ENCODE results near the gene PITX1.

PITX1 gene

GRCh38 chr5:135051399-135051798 is 17.4 kb upstream of the PITX1 start:
- Histone ChIP-seq H3K9me3 (ENCODE audit: control extremely low read depth in 1 of 5, control insufficient read depth in 4 of 5, insufficient read depth in 2 of 5, low read depth in 1 of 5, low read length in 4 of 5) (no peaks in the 10 kb centered on the region), H3K4me1 (ENCODE audit: control extremely low read depth in 1 of 4, control insufficient read depth in 4 of 4, insufficient read depth in 4 of 4, low read length in 3 of 4) (peaks cover 2 to 13% (median 10%) of the 10 kb centered on the region in 4 experiments), H3K4me3 (ENCODE audit: control insufficient read depth in 1 of 7, extremely low read depth in 1 of 7, insufficient read depth in 4 of 7, low read depth in 2 of 7, low read length in 6 of 7) (no peak overlapping the region), H3K36me3 (ENCODE audit: control insufficient read depth in 4 of 4, insufficient read depth in 4 of 4, low read length in 3 of 4) (no peaks in the 10 kb centered on the region), H3K27me3 (replicated peaks in 2 of 5; ENCODE audit: control insufficient read depth in 4 of 5, insufficient read depth in 5 of 5, low read length in 4 of 5) (peaks cover 10 to 95% (median 48%) of the 10 kb centered on the region in 5 experiments), H3K27ac (ENCODE audit: insufficient read depth in 1 of 2, low read depth in 1 of 2, low read length in 2 of 2, poor library complexity in 1 of 2, severe bottlenecking in 2 of 2) (no peak overlapping the region)
- WGBS (ENCODE audit: insufficient coverage): 81% methylated on average over 2 of the region's 3 CpGs
- ChIA-PET CTCF (interaction anchor here (0.6 kb wide), 1 partner anchor 157 kb away, joined by 3 read pairs; no protein-coding TSS in a partner anchor), POLR2A (no interaction called here)
- DNase-seq: no peak

GRCh38 chr5:135050244-135050767 is 16.3 kb upstream of the PITX1 start:
- Histone ChIP-seq H3K27ac (ENCODE audit: insufficient read depth in 1 of 2, low read depth in 1 of 2, low read length in 2 of 2, poor library complexity in 1 of 2, severe bottlenecking in 2 of 2) (no peak overlapping the region), H3K9me3 (ENCODE audit: control extremely low read depth in 1 of 5, control insufficient read depth in 4 of 5, insufficient read depth in 2 of 5, low read depth in 1 of 5, low read length in 4 of 5) (no peaks in the 10 kb centered on the region), H3K4me3 (ENCODE audit: control insufficient read depth in 1 of 7, extremely low read depth in 1 of 7, insufficient read depth in 4 of 7, low read depth in 2 of 7, low read length in 6 of 7) (peak overlapping the region in 1 of 7 experiments; percentile 19), H3K27me3 (replicated peaks in 2 of 5; ENCODE audit: control insufficient read depth in 4 of 5, insufficient read depth in 5 of 5, low read length in 4 of 5) (peaks cover 12 to 97% (median 51%) of the 10 kb centered on the region in 5 experiments), H3K4me1 (ENCODE audit: control extremely low read depth in 1 of 4, control insufficient read depth in 4 of 4, insufficient read depth in 4 of 4, low read length in 3 of 4) (peaks cover 2 to 13% (median 10%) of the 10 kb centered on the region in 4 experiments), H3K36me3 (ENCODE audit: control insufficient read depth in 4 of 4, insufficient read depth in 4 of 4, low read length in 3 of 4) (no peaks in the 10 kb centered on the region)
- WGBS (ENCODE audit: insufficient coverage): 10% methylated on average over 45 of the region's 45 CpGs
- DNase-seq: no peak
- ChIA-PET CTCF (no interaction called here), POLR2A (interaction anchor here (0.6 kb wide), 1 partner anchor 12 kb away, joined by 3 read pairs; no protein-coding TSS in a partner anchor)

- Histone ChIP-seq H3K27ac (ENCODE audit: insufficient read depth in 1 of 2, low read depth in 1 of 2, low read length in 2 of 2, poor library complexity in 1 of 2, severe bottlenecking in 2 of 2) (no peak overlapping the region), H3K9me3 (ENCODE audit: control extremely low read depth in 1 of 5, control insufficient read depth in 4 of 5, insufficient read depth in 2 of 5, low read depth in 1 of 5, low read length in 4 of 5) (no peaks in the 10 kb centered on the region), H3K36me3 (ENCODE audit: control insufficient read depth in 4 of 4, insufficient read depth in 4 of 4, low read length in 3 of 4) (no peaks in the 10 kb centered on the region), H3K4me1 (ENCODE audit: control extremely low read depth in 1 of 4, control insufficient read depth in 4 of 4, insufficient read depth in 4 of 4, low read length in 3 of 4) (peaks cover 2 to 13% (median 10%) of the 10 kb centered on the region in 4 experiments), H3K4me3 (ENCODE audit: control insufficient read depth in 1 of 7, extremely low read depth in 1 of 7, insufficient read depth in 4 of 7, low read depth in 2 of 7, low read length in 6 of 7) (no peak overlapping the region), H3K27me3 (replicated peaks in 2 of 5; ENCODE audit: control insufficient read depth in 4 of 5, insufficient read depth in 5 of 5, low read length in 4 of 5) (peaks cover 12 to 98% (median 50%) of the 10 kb centered on the region in 5 experiments)
- ChIA-PET CTCF (no interaction called here), POLR2A (no interaction called here)
- no peak for DNase-seq
- no CpG with 5 or more reads among the region's 1 CpG for WGBS (ENCODE audit: insufficient coverage)
Observed at GRCh38 chr5:135048930-135049329, 14.9 kb upstream of the PITX1 start.

- peaks cover 0 to 8% (median 5%) of the 10 kb centered on the region in 4 experiments for H3K4me1 ChIP-seq (ENCODE audit: control extremely low read depth in 1 of 4, control insufficient read depth in 4 of 4, insufficient read depth in 4 of 4, low read length in 3 of 4)
- H3K27ac ChIP-seq (ENCODE audit: insufficient read depth in 1 of 2, low read depth in 1 of 2, low read length in 2 of 2, poor library complexity in 1 of 2, severe bottlenecking in 2 of 2): no peak overlapping the region
- no peaks in the 10 kb centered on the region for H3K9me3 ChIP-seq (ENCODE audit: control extremely low read depth in 1 of 5, control insufficient read depth in 4 of 5, insufficient read depth in 2 of 5, low read depth in 1 of 5, low read length in 4 of 5)
- POLR2A ChIA-PET: no interaction called here
- no peak overlapping the region for H3K4me3 ChIP-seq (ENCODE audit: control insufficient read depth in 1 of 7, extremely low read depth in 1 of 7, insufficient read depth in 4 of 7, low read depth in 2 of 7, low read length in 6 of 7)
- DNase-seq: no peak
- H3K27me3 ChIP-seq (replicated peaks in 2 of 5; ENCODE audit: control insufficient read depth in 4 of 5, insufficient read depth in 5 of 5, low read length in 4 of 5): peaks cover 12 to 98% (median 51%) of the 10 kb centered on the region in 5 experiments
- no peaks in the 10 kb centered on the region for H3K36me3 ChIP-seq (ENCODE audit: control insufficient read depth in 4 of 4, insufficient read depth in 4 of 4, low read length in 3 of 4)
- CTCF ChIA-PET: no interaction called here
- WGBS (ENCODE audit: insufficient coverage): 91% methylated on average over 2 of the region's 2 CpGs
Observed at GRCh38 chr5:135048286-135048685, 14.3 kb upstream of the PITX1 start.

GRCh38 chr5:135047347-135047695 is 13.3 kb upstream of the PITX1 start:
- CTCF ChIA-PET: no interaction called here
- peaks cover 0 to 5% (median 0%) of the 10 kb centered on the region in 4 experiments for H3K4me1 ChIP-seq (ENCODE audit: control extremely low read depth in 1 of 4, control insufficient read depth in 4 of 4, insufficient read depth in 4 of 4, low read length in 3 of 4)
- no peaks in the 10 kb centered on the region for H3K9me3 ChIP-seq (ENCODE audit: control extremely low read depth in 1 of 5, control insufficient read depth in 4 of 5, insufficient read depth in 2 of 5, low read depth in 1 of 5, low read length in 4 of 5)
- H3K4me3 ChIP-seq (ENCODE audit: control insufficient read depth in 1 of 7, extremely low read depth in 1 of 7, insufficient read depth in 4 of 7, low read depth in 2 of 7, low read length in 6 of 7): no peak overlapping the region
- no peak overlapping the region for H3K27ac ChIP-seq (ENCODE audit: insufficient read depth in 1 of 2, low read depth in 1 of 2, low read length in 2 of 2, poor library complexity in 1 of 2, severe bottlenecking in 2 of 2)
- no peaks in the 10 kb centered on the region for H3K36me3 ChIP-seq (ENCODE audit: control insufficient read depth in 4 of 4, insufficient read depth in 4 of 4, low read length in 3 of 4)
- 54% methylated on average over 2 of the region's 2 CpGs for WGBS (ENCODE audit: insufficient coverage)
- POLR2A ChIA-PET: no interaction called here
- peaks cover 16 to 98% (median 53%) of the 10 kb centered on the region in 5 experiments for H3K27me3 ChIP-seq (replicated peaks in 2 of 5; ENCODE audit: control insufficient read depth in 4 of 5, insufficient read depth in 5 of 5, low read length in 4 of 5)
- DNase-seq: no peak

GRCh38 chr5:135046661-135047346 is 12.8 kb upstream of the PITX1 start:
- peaks cover 0 to 5% (median 0%) of the 10 kb centered on the region in 4 experiments for H3K4me1 ChIP-seq (ENCODE audit: control extremely low read depth in 1 of 4, control insufficient read depth in 4 of 4, insufficient read depth in 4 of 4, low read length in 3 of 4)
- ChIA-PET CTCF (interaction anchor here (1.2 kb wide), 1 partner anchor 21 kb away, joined by 3 read pairs; no protein-coding TSS in a partner anchor), POLR2A (no interaction called here)
- no peaks in the 10 kb centered on the region for H3K36me3 ChIP-seq (ENCODE audit: control insufficient read depth in 4 of 4, insufficient read depth in 4 of 4, low read length in 3 of 4)
- no peaks in the 10 kb centered on the region for H3K9me3 ChIP-seq (ENCODE audit: control extremely low read depth in 1 of 5, control insufficient read depth in 4 of 5, insufficient read depth in 2 of 5, low read depth in 1 of 5, low read length in 4 of 5)
- DNase-seq: no peak
- peaks cover 16 to 98% (median 52%) of the 10 kb centered on the region in 5 experiments for H3K27me3 ChIP-seq (replicated peaks in 2 of 5; ENCODE audit: control insufficient read depth in 4 of 5, insufficient read depth in 5 of 5, low read length in 4 of 5)
- no peak overlapping the region for H3K4me3 ChIP-seq (ENCODE audit: control insufficient read depth in 1 of 7, extremely low read depth in 1 of 7, insufficient read depth in 4 of 7, low read depth in 2 of 7, low read length in 6 of 7)
- 65% methylated on average over 4 of the region's 5 CpGs for WGBS (ENCODE audit: insufficient coverage)
- H3K27ac ChIP-seq (ENCODE audit: insufficient read depth in 1 of 2, low read depth in 1 of 2, low read length in 2 of 2, poor library complexity in 1 of 2, severe bottlenecking in 2 of 2): no peak overlapping the region

GRCh38 chr5:135045488-135045887 is 11.5 kb upstream of the PITX1 start:
- no peaks in the 10 kb centered on the region for H3K9me3 ChIP-seq (ENCODE audit: control extremely low read depth in 1 of 5, control insufficient read depth in 4 of 5, insufficient read depth in 2 of 5, low read depth in 1 of 5, low read length in 4 of 5)
- POLR2A ChIA-PET: no interaction called here
- CTCF ChIA-PET: interaction anchor here (1.2 kb wide), 1 partner anchor 20 kb away, joined by 3 read pairs; no protein-coding TSS in a partner anchor
- peaks cover 0 to 6% (median 1%) of the 10 kb centered on the region in 4 experiments for H3K4me1 ChIP-seq (ENCODE audit: control extremely low read depth in 1 of 4, control insufficient read depth in 4 of 4, insufficient read depth in 4 of 4, low read length in 3 of 4)
- peaks cover 6 to 98% (median 51%) of the 10 kb centered on the region in 5 experiments for H3K27me3 ChIP-seq (replicated peaks in 2 of 5; ENCODE audit: control insufficient read depth in 4 of 5, insufficient read depth in 5 of 5, low read length in 4 of 5)
- H3K27ac ChIP-seq (ENCODE audit: insufficient read depth in 1 of 2, low read depth in 1 of 2, low read length in 2 of 2, poor library complexity in 1 of 2, severe bottlenecking in 2 of 2): no peak overlapping the region
- no peaks in the 10 kb centered on the region for H3K36me3 ChIP-seq (ENCODE audit: control insufficient read depth in 4 of 4, insufficient read depth in 4 of 4, low read length in 3 of 4)
- no peak for DNase-seq
- no peak overlapping the region for H3K4me3 ChIP-seq (ENCODE audit: control insufficient read depth in 1 of 7, extremely low read depth in 1 of 7, insufficient read depth in 4 of 7, low read depth in 2 of 7, low read length in 6 of 7)

Data from common myeloid progenitor, CD34-positive (primary cell).